ENCODE results near the gene ZNF385A. TPM values are rescaled to one million over a fixed set of nuclear protein-coding genes. Genes with fewer than 3 reads are reported as not detected.

The ZNF385A gene
- total RNA-seq (2022; extraction: Qiagen RNA extraction) = 14.3 to 21.7 TPM (median 20.3 TPM) in 5 replicates

GRCh38 chr12:54384591-54385041 lies at the start of gene ZNF385A:
Gene ZNF385A, minus strand, starts transcription at chr12:54384733. Its CDS starts 219 bp downstream, at chr12:54384514.

GRCh38 chr12:54419088-54419887 lies 34.8 kb upstream of the ZNF385A start, which contains the start of gene ITGA5:
Gene ITGA5, minus strand, starts transcription at chr12:54419266. Its CDS starts 68 bp downstream, at chr12:54419198.

GRCh38 chr12:54364413-54364812 lies 20.1 kb downstream of the ZNF385A start, which contains the start of gene GPR84:
Gene GPR84, minus strand, starts transcription at chr12:54364486. Its CDS starts 635 bp downstream, at chr12:54363851.

GRCh38 chr12:54324617-54325441 lies 59.7 kb downstream of the ZNF385A start, which contains the start of gene COPZ1:
Gene COPZ1, plus strand, starts transcription at chr12:54325131. Its CDS starts 33 bp downstream, at chr12:54325164.

Other genes with a start within 250 kb of the ZNF385A start
- gene SMUG1, start 195.7 kb downstream of the ZNF385A start, total RNA-seq (2022; extraction: Qiagen RNA extraction) = 27.3 to 35.2 TPM (median 30.9 TPM) in 5 replicates
- gene CBX5, start 104.6 kb downstream of the ZNF385A start, total RNA-seq (2022; extraction: Qiagen RNA extraction) = 20.4 to 28.3 TPM (median 25.5 TPM) in 5 replicates
- 1,504 to 2,670 TPM (median 1,523 TPM) in 5 replicates for gene HNRNPA1, start 104.0 kb downstream of the ZNF385A start, total RNA-seq (2022; extraction: Qiagen RNA extraction)
- gene NFE2, start 83.7 kb downstream of the ZNF385A start, total RNA-seq (2022; extraction: Qiagen RNA extraction) = 0.10 TPM in 1 of 5 replicates, not detected in the others
- gene COPZ1, start 59.6 kb downstream of the ZNF385A start, total RNA-seq (2022; extraction: Qiagen RNA extraction) = 206 to 342 TPM (median 221 TPM) in 5 replicates
- 0.08 to 0.11 TPM in 2 of 5 replicates, not detected in the others for gene GPR84, start 20.2 kb downstream of the ZNF385A start, total RNA-seq (2022; extraction: Qiagen RNA extraction)
- 213 to 334 TPM (median 292 TPM) in 5 replicates for gene ITGA5, start 34.5 kb upstream of the ZNF385A start, total RNA-seq (2022; extraction: Qiagen RNA extraction)
- gene GTSF1, start 88.9 kb upstream of the ZNF385A start, total RNA-seq (2022; extraction: Qiagen RNA extraction) = not detected in 5 replicates
- not detected in 5 replicates for gene NCKAP1L, start 113.0 kb upstream of the ZNF385A start, total RNA-seq (2022; extraction: Qiagen RNA extraction)
- 0.03 to 0.10 TPM in 2 of 5 replicates, not detected in the others for gene PDE1B, start 164.9 kb upstream of the ZNF385A start, total RNA-seq (2022; extraction: Qiagen RNA extraction)
- 0.07 to 0.33 TPM (median 0.13 TPM) in 5 replicates for gene PPP1R1A, start 203.9 kb upstream of the ZNF385A start, total RNA-seq (2022; extraction: Qiagen RNA extraction)

All from A549 treated with Hydrocortisone at 1 μM for 4 hours (cell line).